Upper lobe of right lung (tissue), 1 donor: Measurements from ENCODE around the gene MBOAT2. TPM values are rescaled to one million over a fixed set of nuclear protein-coding genes. Genes with fewer than 3 reads are reported as not detected.

Experiments
- ATAC-seq: fragments of 200-7000 bp; cut with Tn5 transposase; one replicate; pipeline ENCODE4 v1.9.1; 2020; ENCODE audit warnings: mild to moderate bottlenecking, moderate library complexity
- DNase-seq: peaks from one replicate; pipeline ENCODE4 v3.0.0-alpha.2; 2020
- H3K27ac ChIP-seq: fragments of 200-600 bp; one replicate; pipeline ENCODE4 v1.8.0; 2022
- H3K27me3 ChIP-seq: fragments of 200-600 bp; one replicate; pipeline ENCODE4 v1.8.0; 2022; ENCODE audit warnings: mild to moderate bottlenecking
- H3K36me3 ChIP-seq: fragments of 200-600 bp; one replicate; pipeline ENCODE4 v1.8.0; 2022
- H3K4me1 ChIP-seq: fragments of 200-600 bp; one replicate; pipeline ENCODE4 v1.8.0; 2022
- H3K4me3 ChIP-seq: fragments of 200-600 bp; one replicate; pipeline ENCODE4 v1.8.0; 2022; ENCODE audit warnings: mild to moderate bottlenecking
- H3K9me3 ChIP-seq: fragments of 200-600 bp; one replicate; pipeline ENCODE4 v1.8.0; 2022
- intact Hi-C: fragments of 100-400 bp; cut with DNase I; formaldehyde crosslinking; loops from one replicate; pipeline ENCODE4 v1.11.0; 2022
- total RNA-seq: library from RNA; stranded (reverse); fragmentation: NEBNext Ultra II Directional; extraction: Animal tissue kit (Norgen Biotek cat#: 25700); gene quantifications from one replicate; pipeline ENCODE4 v1.2.1, GENCODE V29; 2021
- TF ChIP-seq, protein P1 (sequence below): fragments of 200-600 bp; IDR thresholded peaks from one replicate; pipeline ENCODE4 v1.8.0; 2022; ENCODE audit warnings: antibody characterized with exemption
- donor health status: DM: no; HTN: yes; CAD: no; lungs with severe emphysema.

The MBOAT2 gene
- total RNA-seq, 1 donor from 2014 or later, result 31.4 TPM

DNA sequence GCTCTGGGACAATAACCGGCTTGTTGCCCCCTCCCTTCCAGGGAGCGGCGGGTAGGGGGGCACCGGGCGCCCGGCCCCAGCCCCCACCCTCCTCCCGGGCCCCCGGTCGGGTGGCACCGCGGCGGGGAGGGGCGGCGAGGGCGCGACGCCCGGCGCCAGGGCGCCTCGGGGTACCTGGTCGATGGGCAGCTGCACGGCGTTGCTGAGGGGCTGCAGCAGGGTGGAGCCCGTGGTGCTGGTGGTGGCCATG lies 193 bp downstream of the MBOAT2 start:
- DNase-seq, result no peak
- TF ChIP-seq, protein P1, sequence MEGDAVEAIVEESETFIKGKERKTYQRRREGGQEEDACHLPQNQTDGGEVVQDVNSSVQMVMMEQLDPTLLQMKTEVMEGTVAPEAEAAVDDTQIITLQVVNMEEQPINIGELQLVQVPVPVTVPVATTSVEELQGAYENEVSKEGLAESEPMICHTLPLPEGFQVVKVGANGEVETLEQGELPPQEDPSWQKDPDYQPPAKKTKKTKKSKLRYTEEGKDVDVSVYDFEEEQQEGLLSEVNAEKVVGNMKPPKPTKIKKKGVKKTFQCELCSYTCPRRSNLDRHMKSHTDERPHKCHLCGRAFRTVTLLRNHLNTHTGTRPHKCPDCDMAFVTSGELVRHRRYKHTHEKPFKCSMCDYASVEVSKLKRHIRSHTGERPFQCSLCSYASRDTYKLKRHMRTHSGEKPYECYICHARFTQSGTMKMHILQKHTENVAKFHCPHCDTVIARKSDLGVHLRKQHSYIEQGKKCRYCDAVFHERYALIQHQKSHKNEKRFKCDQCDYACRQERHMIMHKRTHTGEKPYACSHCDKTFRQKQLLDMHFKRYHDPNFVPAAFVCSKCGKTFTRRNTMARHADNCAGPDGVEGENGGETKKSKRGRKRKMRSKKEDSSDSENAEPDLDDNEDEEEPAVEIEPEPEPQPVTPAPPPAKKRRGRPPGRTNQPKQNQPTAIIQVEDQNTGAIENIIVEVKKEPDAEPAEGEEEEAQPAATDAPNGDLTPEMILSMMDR, result no peak
- Histone ChIP-seq H3K4me1 (peaks cover 7% of the 10 kb centered on the region), H3K36me3 (no peaks in the 10 kb centered on the region), H3K27ac (peak overlapping the region; percentile 47), H3K27me3 (no peaks in the 10 kb centered on the region), H3K9me3 (no peaks in the 10 kb centered on the region), H3K4me3 (peak overlapping the region; percentile 74)
- intact Hi-C loops, result no loop called here
- ATAC-seq, result no peak

- no peaks in the 10 kb centered on the region for H3K9me3 ChIP-seq
- peaks cover 7% of the 10 kb centered on the region for H3K4me1 ChIP-seq
- intact Hi-C loops, result no loop called here
- peak overlapping the region; percentile 74 for H3K4me3 ChIP-seq
- TF ChIP-seq, protein P1, result no peak
- H3K27me3 ChIP-seq, result no peaks in the 10 kb centered on the region
- ATAC-seq, result peak; percentile 1
- DNase-seq, result peak; percentile 66
- H3K27ac ChIP-seq, result peak overlapping the region; percentile 47
- H3K36me3 ChIP-seq, result no peaks in the 10 kb centered on the region
These were observed 683 bp downstream of the MBOAT2 start for GRCh38 chr2:9002637-9003365.

GRCh38 chr2:9002313-9002636 lies 1.2 kb downstream of the MBOAT2 start:
- Histone ChIP-seq H3K4me3 (peak overlapping the region; percentile 74), H3K27ac (no peak overlapping the region)
- TF ChIP-seq, protein P1, result no peak

DNA sequence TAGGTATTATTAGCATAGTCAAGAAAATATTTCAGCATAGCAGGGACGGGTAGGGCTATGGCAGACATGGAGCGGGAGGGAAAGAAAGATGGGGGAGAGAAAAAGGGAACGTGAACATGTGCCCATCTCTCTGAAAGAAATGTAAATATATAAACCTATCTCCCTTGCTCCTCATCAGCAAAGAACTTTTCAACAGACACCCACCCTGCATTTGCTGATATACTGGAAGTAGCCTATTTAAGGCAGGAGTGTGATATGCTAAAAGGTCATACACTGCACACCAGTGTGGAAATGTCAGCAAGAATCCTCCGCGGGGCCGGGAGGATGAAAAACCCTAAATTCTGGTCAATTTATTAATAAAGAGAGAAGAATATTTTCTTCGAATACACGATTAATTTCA lies 1.7 kb downstream of the MBOAT2 start:
- H3K4me1 ChIP-seq, result peaks cover 7% of the 10 kb centered on the region
- intact Hi-C loops, result no loop called here
- H3K27me3 ChIP-seq, result no peaks in the 10 kb centered on the region
- ATAC-seq, result no peak
- H3K9me3 ChIP-seq, result no peaks in the 10 kb centered on the region
- no peaks in the 10 kb centered on the region for H3K36me3 ChIP-seq
- no peak overlapping the region for H3K27ac ChIP-seq
- TF ChIP-seq, protein P1, result no peak
- H3K4me3 ChIP-seq, result peak overlapping the region; percentile 74
- no peak for DNase-seq

More at GRCh38 chr2:9002313-9002636, 1.2 kb downstream of the MBOAT2 start:
- no peaks in the 10 kb centered on the region for H3K36me3 ChIP-seq
- no peaks in the 10 kb centered on the region for H3K27me3 ChIP-seq
- ATAC-seq (no peak), DNase-seq (no peak)
- no peaks in the 10 kb centered on the region for H3K9me3 ChIP-seq
- peaks cover 7% of the 10 kb centered on the region for H3K4me1 ChIP-seq
- intact Hi-C loops, result no loop called here

DNA sequence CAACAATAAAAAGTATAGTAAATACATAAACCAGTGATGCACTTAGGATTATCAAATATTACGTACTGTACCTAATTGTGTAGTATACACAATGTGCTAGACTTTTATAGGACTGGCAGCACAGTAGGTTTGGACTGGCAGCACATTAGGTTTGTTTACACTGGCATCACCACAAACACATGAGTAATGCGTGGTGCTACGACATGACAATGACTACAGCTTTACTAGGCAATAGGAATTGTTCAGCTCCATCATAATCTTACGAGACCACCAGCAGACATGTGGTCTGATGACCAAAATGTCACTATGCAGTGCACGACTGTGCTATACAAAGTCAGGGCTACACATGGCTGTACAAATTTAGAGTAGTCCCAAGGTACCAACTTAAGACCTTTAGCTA lies 2.3 kb downstream of the MBOAT2 start:
- no peak for DNase-seq
- intact Hi-C loops, result no loop called here
- H3K27ac ChIP-seq, result no peak overlapping the region
- peaks cover 7% of the 10 kb centered on the region for H3K4me1 ChIP-seq
- TF ChIP-seq, protein P1, result no peak
- no peaks in the 10 kb centered on the region for H3K27me3 ChIP-seq
- H3K9me3 ChIP-seq, result no peaks in the 10 kb centered on the region
- no peaks in the 10 kb centered on the region for H3K36me3 ChIP-seq
- no peak overlapping the region for H3K4me3 ChIP-seq
- no peak for ATAC-seq

- intact Hi-C loops, result no loop called here
- no peak overlapping the region for H3K27ac ChIP-seq
- TF ChIP-seq, protein P1, result no peak
- peaks cover 7% of the 10 kb centered on the region for H3K4me1 ChIP-seq
- H3K4me3 ChIP-seq, result no peak overlapping the region
- no peaks in the 10 kb centered on the region for H3K27me3 ChIP-seq
- no peaks in the 10 kb centered on the region for H3K36me3 ChIP-seq
- no peak for ATAC-seq
- DNase-seq, result no peak
- no peaks in the 10 kb centered on the region for H3K9me3 ChIP-seq
These were observed 3.0 kb downstream of the MBOAT2 start for GRCh38 chr2:9000442-9000841.
